Memory B cell (primary cell): ENCODE results near the gene DNAJC12.

ENCODE experiments used
- ATAC-seq: fragments of 150-1000 bp; cut with Tn5 transposase; 2 replicates; pipeline ENCODE4 v1.10.0; 2021; ENCODE audit warnings: low read depth, mild to moderate bottlenecking, moderate library complexity
- DNase-seq, 2 donors: peaks; one replicate each; pipeline ENCODE4 v3.0.0; 2022; ENCODE audit warnings: low spot score in 2 of 2
- H3K27ac Mint-ChIP-seq: one replicate; pipeline ENCODE4 v1.8.0; 2022; ENCODE audit warnings: mild to moderate bottlenecking, moderate library complexity, mixed read lengths
- H3K27me3 Mint-ChIP-seq: one replicate; pipeline ENCODE4 v1.8.0; 2022; ENCODE audit warnings: mixed read lengths
- H3K36me3 Mint-ChIP-seq: one replicate; pipeline ENCODE4 v1.8.0; 2022; ENCODE audit warnings: mild to moderate bottlenecking, mixed read lengths
- H3K4me1 Mint-ChIP-seq: one replicate; pipeline ENCODE4 v1.8.0; 2022; ENCODE audit warnings: mixed read lengths
- H3K4me3 Mint-ChIP-seq: one replicate; pipeline ENCODE4 v1.8.0; 2022; ENCODE audit warnings: mild to moderate bottlenecking, moderate library complexity, mixed read lengths
- H3K9me3 Mint-ChIP-seq: one replicate; pipeline ENCODE4 v1.8.0; 2022; ENCODE audit warnings: mixed read lengths

DNAJC12 gene

DNA sequence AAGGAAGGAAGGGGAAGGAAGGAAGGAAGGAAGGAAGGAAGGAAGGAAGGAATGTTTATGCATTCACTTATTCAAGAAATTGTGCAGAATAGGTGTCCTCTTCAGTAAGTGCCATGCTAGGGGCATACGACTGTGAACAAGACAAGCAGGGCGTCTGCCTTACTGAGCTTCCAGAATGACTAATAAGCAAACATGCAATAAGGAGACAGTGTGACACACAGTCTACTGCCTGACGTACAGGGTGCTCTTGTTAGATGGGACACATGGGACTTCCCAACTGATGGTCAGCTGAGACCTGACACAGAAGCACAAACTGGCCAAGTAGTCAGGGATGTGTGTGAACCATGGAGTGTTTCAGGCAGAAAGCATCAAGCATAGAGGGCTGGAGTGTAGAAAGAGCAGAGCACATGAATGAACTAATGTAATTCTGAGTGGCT, 18.2 kb downstream of the DNAJC12 start:
- no peak overlapping the region for H3K27ac Mint-ChIP-seq
- H3K36me3 Mint-ChIP-seq = no peaks in the 10 kb centered on the region
- no peak overlapping the region for H3K4me3 Mint-ChIP-seq
- ATAC-seq (no peak), DNase-seq (no peak)
- peaks cover 1% of the 10 kb centered on the region for H3K9me3 Mint-ChIP-seq
- H3K27me3 Mint-ChIP-seq = peaks cover 13% of the 10 kb centered on the region
- H3K4me1 Mint-ChIP-seq = peaks cover 2% of the 10 kb centered on the region

DNA sequence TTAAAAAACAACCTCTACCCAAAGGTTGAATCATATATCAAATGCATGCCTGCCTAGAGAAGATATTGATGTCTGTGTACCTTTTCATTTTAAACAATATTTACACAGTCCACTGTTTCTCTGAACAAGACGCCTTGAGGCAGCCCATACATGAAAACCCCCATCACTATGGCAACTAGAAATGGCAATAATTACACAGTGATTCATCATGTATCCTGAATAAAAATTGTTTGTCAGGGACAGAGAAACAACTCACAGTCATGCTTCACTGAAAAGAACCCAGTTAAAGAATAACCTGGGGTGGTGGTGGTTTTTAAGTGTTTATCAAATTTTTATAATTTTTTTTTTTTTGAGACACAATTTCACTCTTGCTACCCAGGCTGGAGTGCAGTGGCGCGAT, 19.7 kb downstream of the DNAJC12 start:
- H3K27me3 Mint-ChIP-seq = peaks cover 11% of the 10 kb centered on the region
- ATAC-seq (no peak), DNase-seq (no peak)
- H3K27ac Mint-ChIP-seq = no peak overlapping the region
- peaks cover 2% of the 10 kb centered on the region for H3K4me1 Mint-ChIP-seq
- H3K4me3 Mint-ChIP-seq = no peak overlapping the region
- H3K9me3 Mint-ChIP-seq = peaks cover 1% of the 10 kb centered on the region
- no peaks in the 10 kb centered on the region for H3K36me3 Mint-ChIP-seq

DNA sequence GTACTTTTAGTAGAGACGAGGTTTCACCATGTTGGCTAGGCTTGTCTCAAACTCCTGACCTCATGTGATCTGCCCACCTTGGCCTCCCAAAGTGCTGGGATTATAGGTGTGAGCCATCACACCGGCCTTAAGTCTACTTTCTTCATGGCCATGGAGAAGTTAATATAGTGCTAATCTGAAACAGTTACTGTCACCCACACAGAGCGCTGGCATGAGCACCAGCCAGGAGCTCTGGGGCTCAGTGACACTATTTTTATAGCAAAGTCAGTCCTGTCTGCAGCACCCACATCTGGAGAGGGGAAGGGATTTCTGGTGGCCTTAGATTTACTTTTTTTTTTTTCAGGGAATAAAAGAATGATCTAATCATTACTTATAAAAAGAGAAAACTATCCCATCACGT, 21.3 kb downstream of the DNAJC12 start:
- DNase-seq (no peak), ATAC-seq (no peak)
- Mint-ChIP-seq H3K36me3 (no peaks in the 10 kb centered on the region), H3K27ac (no peak overlapping the region), H3K4me3 (no peak overlapping the region), H3K27me3 (peaks cover 7% of the 10 kb centered on the region), H3K4me1 (peaks cover 2% of the 10 kb centered on the region), H3K9me3 (peaks cover 1% of the 10 kb centered on the region)

DNA sequence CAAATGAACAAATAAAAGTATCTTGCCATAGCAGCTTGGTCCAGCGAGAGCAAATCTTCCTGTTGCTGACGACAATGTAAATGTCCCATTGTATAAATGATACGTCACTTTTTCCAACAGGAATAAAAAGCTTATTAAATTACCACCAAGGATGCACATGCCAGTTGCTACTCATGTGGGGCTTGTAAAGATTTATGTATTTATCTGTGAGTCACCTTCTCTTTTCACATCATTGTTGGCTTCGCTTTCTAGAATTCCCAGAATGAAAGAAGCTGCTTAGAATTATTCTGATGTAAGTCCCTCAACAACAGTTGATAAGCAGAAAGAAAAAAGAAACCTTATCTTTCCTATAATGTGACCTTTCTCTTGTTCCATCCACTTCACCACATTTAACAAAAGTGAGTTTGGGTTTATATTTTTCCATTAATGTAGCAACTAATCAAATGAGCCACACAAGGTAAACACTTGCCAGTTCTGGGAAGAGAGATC, 22.4 kb downstream of the DNAJC12 start:
- H3K27ac Mint-ChIP-seq = no peak overlapping the region
- DNase-seq = no peak
- ATAC-seq = no peak
- no peaks in the 10 kb centered on the region for H3K36me3 Mint-ChIP-seq
- no peak overlapping the region for H3K4me3 Mint-ChIP-seq
- peaks cover 5% of the 10 kb centered on the region for H3K27me3 Mint-ChIP-seq
- peaks cover 2% of the 10 kb centered on the region for H3K4me1 Mint-ChIP-seq
- peaks cover 1% of the 10 kb centered on the region for H3K9me3 Mint-ChIP-seq

DNA sequence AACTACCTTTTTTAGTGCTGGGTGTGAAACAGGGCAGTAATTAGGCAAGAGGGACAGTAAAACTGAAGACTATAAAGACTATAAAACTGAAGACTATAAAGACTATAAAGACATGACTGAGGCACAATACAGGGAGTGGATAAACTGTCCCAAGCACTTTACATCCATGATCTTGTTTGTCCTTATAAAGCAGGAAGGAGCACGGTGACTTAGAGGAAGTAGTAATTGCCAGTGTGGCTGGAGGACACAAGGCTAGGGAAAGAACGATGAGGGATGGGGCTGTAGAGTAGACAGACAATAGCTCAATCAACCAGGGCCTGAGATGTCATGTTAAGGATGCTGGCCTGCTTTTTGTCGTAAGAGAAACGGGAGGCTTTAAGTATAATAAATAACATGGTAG, 26.0 kb downstream of the DNAJC12 start:
- ATAC-seq (no peak), DNase-seq (no peak)
- Mint-ChIP-seq H3K27me3 (peaks cover 7% of the 10 kb centered on the region), H3K4me3 (no peak overlapping the region), H3K9me3 (no peaks in the 10 kb centered on the region), H3K4me1 (no peaks in the 10 kb centered on the region), H3K27ac (no peak overlapping the region), H3K36me3 (no peaks in the 10 kb centered on the region)

DNA sequence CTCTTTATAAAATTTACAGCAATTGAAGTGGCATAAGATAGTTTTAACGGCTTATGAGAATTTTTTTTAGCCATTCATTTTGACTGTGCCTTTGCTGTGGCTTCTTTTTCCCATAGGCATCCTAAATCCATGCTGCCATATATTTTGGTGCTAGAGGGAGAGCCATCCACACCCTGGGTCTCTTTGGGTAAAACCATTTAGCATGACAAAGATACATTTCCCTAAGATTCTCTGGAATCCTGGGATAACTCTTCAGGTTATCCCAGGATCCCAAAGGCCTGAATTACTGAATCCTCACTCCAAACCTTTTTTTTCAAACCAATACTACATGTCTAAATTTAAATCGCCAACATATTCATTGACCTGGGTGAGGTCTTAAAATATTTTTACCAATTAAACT, 28.9 kb downstream of the DNAJC12 start:
- ATAC-seq (no peak), DNase-seq (no peak)
- Mint-ChIP-seq H3K36me3 (no peaks in the 10 kb centered on the region), H3K4me3 (no peak overlapping the region), H3K9me3 (no peaks in the 10 kb centered on the region), H3K4me1 (no peaks in the 10 kb centered on the region), H3K27me3 (peaks cover 7% of the 10 kb centered on the region), H3K27ac (no peak overlapping the region)

DNA sequence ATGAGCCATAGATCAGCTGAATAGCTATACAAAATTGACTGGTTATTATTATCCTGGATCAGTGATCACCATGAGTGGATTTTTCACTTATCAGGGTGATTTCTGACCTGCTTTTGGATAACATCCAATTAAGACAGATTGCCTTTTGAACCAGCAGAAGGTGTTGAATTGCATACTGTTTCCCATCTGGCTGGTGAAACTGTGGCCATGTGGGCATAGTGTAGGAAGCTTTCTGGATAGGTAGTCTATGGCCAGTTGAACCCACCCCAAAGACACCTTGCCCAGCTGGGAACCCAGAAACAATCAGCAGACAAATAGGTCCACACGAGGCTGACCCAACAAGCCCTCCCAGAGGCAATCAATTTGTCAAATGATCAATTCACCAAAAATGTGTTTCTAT, 29.3 kb downstream of the DNAJC12 start:
- Mint-ChIP-seq H3K4me3 (no peak overlapping the region), H3K9me3 (no peaks in the 10 kb centered on the region), H3K36me3 (no peaks in the 10 kb centered on the region), H3K27ac (no peak overlapping the region), H3K4me1 (no peaks in the 10 kb centered on the region), H3K27me3 (peaks cover 7% of the 10 kb centered on the region)
- no peak for ATAC-seq
- DNase-seq = no peak

DNA sequence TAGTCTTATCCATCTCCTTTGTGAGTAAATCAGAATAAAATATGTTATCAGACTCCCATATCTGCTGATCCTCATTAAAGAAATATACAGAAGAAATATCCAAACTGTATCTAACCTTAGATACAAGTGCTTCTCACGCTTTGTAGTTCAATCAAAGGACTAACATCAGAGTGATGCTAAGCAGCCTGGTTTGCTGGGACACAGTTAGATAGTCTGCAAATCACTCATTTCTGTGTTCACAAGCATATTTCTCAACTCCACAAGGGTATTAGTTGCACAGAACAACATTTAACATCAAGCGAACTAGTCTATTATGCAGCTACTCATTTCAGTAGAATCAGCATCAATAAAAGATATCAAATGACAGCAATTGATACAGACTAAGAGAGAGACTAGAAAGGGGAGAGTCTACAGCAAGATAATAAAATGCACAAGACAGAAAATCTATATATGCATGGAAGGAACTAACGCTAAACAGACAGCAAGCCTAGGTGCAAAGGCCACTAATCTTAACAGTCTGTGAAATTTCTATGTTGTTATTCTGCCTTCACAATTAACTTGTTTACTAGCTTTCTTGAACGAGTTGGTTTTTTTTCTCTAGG, 30.0 kb downstream of the DNAJC12 start:
- Mint-ChIP-seq H3K36me3 (no peaks in the 10 kb centered on the region), H3K4me1 (no peaks in the 10 kb centered on the region), H3K4me3 (no peak overlapping the region), H3K9me3 (no peaks in the 10 kb centered on the region), H3K27ac (no peak overlapping the region), H3K27me3 (peaks cover 6% of the 10 kb centered on the region)
- ATAC-seq = no peak
- DNase-seq = no peak

DNA sequence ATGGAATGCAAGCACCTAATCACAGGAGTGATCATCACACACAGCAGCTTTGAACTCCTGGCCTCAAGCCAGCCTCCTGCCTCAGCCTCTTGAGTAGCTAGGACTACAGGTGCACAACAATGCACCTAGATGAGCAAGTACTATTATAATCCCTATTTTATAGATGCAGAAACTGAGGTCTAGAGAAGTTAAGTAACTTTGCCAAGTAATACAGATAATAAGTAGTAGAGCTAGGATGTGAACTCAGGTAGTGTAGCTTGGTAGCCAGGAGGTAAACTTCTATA, 33.7 kb downstream of the DNAJC12 start:
- ATAC-seq = no peak
- H3K9me3 Mint-ChIP-seq = no peaks in the 10 kb centered on the region

DNA sequence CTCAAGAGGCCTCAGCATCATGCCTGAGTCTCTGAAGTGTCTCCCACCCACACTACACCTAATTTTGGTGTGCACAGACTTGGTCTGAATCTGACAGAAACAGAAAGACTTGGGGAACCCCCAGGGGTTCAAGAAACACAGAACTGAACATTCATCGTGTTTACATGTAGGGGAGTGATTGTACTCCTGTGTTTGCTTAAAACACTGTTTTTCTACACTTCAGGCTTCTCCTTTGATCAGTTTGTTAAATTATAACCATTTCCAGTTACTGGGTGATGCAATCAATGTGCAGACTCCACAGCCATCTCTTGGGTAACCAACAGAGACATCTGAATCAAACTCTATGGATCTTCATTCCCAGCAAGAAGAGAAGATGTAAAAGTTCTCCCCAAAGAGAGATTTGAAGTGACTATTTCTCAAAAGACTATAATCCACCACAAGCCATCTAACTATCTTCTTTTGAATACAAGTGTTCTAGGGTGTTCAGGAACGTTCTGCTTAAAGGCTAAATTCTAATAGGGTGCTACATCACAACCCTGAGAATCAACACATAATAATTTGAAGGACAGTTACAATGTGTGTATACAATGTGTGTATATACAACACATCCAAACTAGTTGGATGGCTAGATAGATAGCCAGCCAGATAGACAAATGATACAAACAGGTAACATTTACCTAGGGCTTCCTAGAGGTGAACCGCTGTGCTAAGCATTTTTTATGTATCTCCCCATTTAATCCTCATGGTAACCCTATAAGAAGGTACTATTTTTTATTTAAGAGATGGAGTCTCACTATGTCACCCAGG, 34.2 kb downstream of the DNAJC12 start:
- DNase-seq = no peak
- Mint-ChIP-seq H3K27me3 (peaks cover 2% of the 10 kb centered on the region), H3K36me3 (no peaks in the 10 kb centered on the region), H3K9me3 (no peaks in the 10 kb centered on the region), H3K27ac (no peak overlapping the region), H3K4me3 (no peak overlapping the region), H3K4me1 (no peaks in the 10 kb centered on the region)
- ATAC-seq = no peak

More for the DNA sequence above, 33.7 kb downstream of the DNAJC12 start:
- H3K27ac Mint-ChIP-seq = no peak overlapping the region
- H3K36me3 Mint-ChIP-seq = no peaks in the 10 kb centered on the region
- H3K4me1 Mint-ChIP-seq = no peaks in the 10 kb centered on the region
- no peak for DNase-seq
- peaks cover 2% of the 10 kb centered on the region for H3K27me3 Mint-ChIP-seq
- no peak overlapping the region for H3K4me3 Mint-ChIP-seq

DNA sequence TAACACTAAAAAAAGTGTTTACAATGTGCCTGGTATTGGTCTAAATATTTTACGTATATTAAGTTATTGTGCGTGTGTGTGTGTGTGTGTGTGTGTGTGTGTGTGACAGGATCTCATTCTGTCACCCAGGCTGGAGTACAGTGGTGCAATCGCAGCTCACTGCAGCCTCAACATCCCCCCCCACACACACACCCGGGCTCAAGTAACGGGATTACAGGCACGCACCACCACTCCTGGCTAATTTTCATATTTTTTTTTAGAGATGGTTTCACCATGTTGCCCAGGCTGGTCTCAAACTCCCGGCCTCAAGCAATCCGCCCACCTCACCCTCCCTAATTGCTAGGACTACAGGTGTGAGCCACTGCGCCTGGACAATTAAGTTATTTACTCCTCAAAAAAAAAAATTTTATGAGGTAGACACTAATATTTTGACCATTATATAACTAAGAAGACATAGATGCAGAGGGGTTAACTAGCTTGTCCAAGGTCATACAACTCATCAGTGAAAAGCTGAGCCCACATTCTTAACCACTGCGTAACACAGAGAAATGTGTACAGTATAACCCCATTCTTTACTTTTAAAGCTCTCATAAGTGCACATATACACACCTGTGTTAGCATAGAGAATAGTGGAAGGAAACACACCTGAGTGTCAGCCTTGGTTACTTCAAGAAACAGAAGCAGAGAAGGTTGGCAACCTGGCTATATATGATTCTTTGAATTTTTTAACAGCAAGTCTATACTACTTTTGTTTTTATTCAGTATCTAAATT, 35.0 kb downstream of the DNAJC12 start:
- no peaks in the 10 kb centered on the region for H3K36me3 Mint-ChIP-seq
- no peak overlapping the region for H3K4me3 Mint-ChIP-seq
- ATAC-seq (no peak), DNase-seq (no peak)
- no peaks in the 10 kb centered on the region for H3K9me3 Mint-ChIP-seq
- no peaks in the 10 kb centered on the region for H3K27me3 Mint-ChIP-seq
- no peaks in the 10 kb centered on the region for H3K4me1 Mint-ChIP-seq
- no peak overlapping the region for H3K27ac Mint-ChIP-seq

DNA sequence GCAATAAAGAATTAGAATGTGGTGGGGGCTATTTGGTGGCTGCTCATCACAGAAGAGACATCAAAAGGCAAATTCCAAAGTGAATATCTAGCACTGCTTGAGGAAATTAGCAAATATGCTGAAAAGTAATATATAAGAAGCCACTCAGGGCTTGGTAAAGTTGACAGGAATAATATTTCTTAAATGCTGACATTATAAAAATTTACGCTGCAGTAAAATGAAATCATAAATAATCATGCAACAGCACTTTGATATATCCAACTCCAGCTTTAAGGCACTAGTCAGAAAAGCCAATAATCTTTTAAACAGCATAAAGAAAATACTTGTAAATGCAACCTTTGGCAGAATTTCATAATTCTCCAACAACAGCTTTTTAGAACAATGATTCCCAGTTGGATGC, 36.9 kb downstream of the DNAJC12 start:
- no peak for DNase-seq
- no peaks in the 10 kb centered on the region for H3K36me3 Mint-ChIP-seq
- ATAC-seq = no peak
- no peak overlapping the region for H3K27ac Mint-ChIP-seq
- no peaks in the 10 kb centered on the region for H3K4me1 Mint-ChIP-seq
- no peaks in the 10 kb centered on the region for H3K27me3 Mint-ChIP-seq
- no peaks in the 10 kb centered on the region for H3K9me3 Mint-ChIP-seq
- H3K4me3 Mint-ChIP-seq = no peak overlapping the region

DNA sequence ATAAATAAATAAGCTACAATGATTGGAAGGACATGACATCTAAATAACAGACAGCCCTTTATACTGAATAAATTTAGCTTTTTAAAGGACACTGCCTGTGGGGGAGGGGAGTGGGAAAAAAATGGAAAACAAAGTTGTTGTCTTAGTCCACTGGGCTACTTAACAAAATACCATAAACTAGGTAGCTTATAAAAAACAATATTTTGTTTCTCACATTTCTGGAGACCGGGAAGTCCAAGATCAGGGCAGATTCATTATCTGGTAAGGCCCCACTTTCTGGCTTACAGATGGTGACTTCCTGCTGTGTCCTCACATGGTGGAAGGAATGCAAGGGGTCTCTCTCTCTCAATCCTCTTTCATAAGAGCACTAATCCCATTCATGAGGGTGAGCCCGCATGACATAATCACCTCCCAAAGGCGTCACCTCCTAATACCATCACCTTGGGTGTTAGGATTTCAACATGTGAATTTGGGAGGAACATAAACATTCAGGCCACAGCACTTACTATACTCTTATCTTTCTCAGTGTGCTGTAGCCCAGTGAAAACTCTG, 43.0 kb downstream of the DNAJC12 start:
- Mint-ChIP-seq H3K36me3 (no peaks in the 10 kb centered on the region), H3K27ac (no peak overlapping the region), H3K4me1 (no peaks in the 10 kb centered on the region), H3K27me3 (peaks cover 3% of the 10 kb centered on the region), H3K9me3 (no peaks in the 10 kb centered on the region), H3K4me3 (no peak overlapping the region)
- ATAC-seq = no peak
- DNase-seq = no peak

DNA sequence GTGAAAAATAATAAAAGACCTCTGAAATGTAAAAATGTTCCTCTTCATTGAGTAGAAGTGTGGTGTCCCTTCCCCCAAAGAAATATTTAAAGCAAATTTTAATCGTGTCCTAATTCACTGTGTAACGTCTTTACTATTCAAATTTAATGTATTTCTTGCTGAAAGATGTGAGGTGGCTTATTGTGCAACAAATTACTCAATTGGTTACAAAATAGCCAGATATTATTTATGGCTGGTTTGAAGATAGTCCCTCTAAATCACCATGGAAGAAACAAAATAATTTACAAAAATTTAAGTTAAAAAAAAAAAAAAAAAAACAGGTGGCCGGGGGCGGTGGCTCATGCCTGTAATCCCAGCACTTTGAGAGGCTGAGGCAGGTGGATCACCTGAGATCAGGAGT, 43.7 kb downstream of the DNAJC12 start:
- no peak overlapping the region for H3K27ac Mint-ChIP-seq
- DNase-seq = no peak
- ATAC-seq = no peak
- H3K9me3 Mint-ChIP-seq = no peaks in the 10 kb centered on the region
- H3K36me3 Mint-ChIP-seq = no peaks in the 10 kb centered on the region
- no peaks in the 10 kb centered on the region for H3K4me1 Mint-ChIP-seq
- no peak overlapping the region for H3K4me3 Mint-ChIP-seq
- H3K27me3 Mint-ChIP-seq = peaks cover 4% of the 10 kb centered on the region
